Measurements from ENCODE around the gene SRGAP3. TPM values are rescaled to one million over a fixed set of nuclear protein-coding genes. Genes with fewer than 3 reads are reported as not detected.

The SRGAP3 gene
- total RNA-seq, 1 donor, result 2.5 TPM

DNA sequence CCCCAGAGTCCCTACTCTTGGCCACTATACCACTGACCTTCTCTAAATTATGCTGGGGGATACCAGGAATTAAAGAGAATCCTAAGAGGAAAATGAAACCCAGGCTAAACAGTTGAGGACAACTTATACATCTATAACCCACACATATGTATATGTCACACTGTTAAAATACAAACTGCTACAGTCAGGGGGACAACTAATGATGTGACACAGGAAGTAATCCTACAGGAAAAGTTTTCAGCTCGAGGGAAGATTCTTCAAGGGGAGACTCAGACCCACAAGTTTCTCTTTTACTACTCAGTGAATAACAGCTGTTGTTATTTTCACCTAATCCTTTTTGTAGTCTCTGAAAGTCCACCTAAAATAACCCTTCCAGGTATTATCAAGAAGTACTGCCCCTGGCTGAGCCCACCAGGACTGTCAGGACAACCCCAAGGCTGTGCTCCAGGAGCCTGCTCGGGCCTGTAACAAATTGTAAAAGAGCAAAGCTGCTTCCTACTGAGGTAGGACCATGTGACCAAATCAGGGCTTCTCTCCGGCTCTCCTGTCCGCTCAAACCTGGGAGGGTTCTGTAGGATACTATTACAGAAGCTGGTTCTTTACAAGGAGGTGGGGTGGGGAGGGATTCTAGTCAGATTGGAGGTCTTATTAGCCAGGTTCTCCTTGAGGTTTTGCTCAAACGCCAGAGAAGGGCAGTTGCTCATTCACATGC lies 91.6 kb downstream of the SRGAP3 start:
- Histone ChIP-seq H3K4me1 (ENCODE audit: insufficient read depth, low read length) (peaks cover 6% of the 10 kb centered on the region), H3K36me3 (ENCODE audit: insufficient read depth, low read length) (no peaks in the 10 kb centered on the region), H2AFZ (ENCODE audit: low read length) (no peak overlapping the region), H3K27me3 (ENCODE audit: insufficient read depth, low read length) (no peaks in the 10 kb centered on the region), H3K9me3 (ENCODE audit: low read depth, low read length) (no peaks in the 10 kb centered on the region), H3K79me2 (ENCODE audit: insufficient read depth, low read length) (no peaks in the 10 kb centered on the region), H3K4me2 (ENCODE audit: insufficient read depth, low read length) (no peak overlapping the region), H3K27ac (ENCODE audit: low read depth, low read length) (no peak overlapping the region), H3K4me3 (ENCODE audit: insufficient read depth, low read length) (no peak overlapping the region), H4K20me1 (ENCODE audit: insufficient read depth, low read length) (no peaks in the 10 kb centered on the region)
- TF ChIP-seq, protein P1, sequence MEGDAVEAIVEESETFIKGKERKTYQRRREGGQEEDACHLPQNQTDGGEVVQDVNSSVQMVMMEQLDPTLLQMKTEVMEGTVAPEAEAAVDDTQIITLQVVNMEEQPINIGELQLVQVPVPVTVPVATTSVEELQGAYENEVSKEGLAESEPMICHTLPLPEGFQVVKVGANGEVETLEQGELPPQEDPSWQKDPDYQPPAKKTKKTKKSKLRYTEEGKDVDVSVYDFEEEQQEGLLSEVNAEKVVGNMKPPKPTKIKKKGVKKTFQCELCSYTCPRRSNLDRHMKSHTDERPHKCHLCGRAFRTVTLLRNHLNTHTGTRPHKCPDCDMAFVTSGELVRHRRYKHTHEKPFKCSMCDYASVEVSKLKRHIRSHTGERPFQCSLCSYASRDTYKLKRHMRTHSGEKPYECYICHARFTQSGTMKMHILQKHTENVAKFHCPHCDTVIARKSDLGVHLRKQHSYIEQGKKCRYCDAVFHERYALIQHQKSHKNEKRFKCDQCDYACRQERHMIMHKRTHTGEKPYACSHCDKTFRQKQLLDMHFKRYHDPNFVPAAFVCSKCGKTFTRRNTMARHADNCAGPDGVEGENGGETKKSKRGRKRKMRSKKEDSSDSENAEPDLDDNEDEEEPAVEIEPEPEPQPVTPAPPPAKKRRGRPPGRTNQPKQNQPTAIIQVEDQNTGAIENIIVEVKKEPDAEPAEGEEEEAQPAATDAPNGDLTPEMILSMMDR (IDR thresholded peaks at IDR 0.05; ENCODE audit: extremely low read depth, low read depth, low read length), result no peak
- DNase-seq (ENCODE audit: insufficient read length, low spot score, missing footprints), result no peak

DNA sequence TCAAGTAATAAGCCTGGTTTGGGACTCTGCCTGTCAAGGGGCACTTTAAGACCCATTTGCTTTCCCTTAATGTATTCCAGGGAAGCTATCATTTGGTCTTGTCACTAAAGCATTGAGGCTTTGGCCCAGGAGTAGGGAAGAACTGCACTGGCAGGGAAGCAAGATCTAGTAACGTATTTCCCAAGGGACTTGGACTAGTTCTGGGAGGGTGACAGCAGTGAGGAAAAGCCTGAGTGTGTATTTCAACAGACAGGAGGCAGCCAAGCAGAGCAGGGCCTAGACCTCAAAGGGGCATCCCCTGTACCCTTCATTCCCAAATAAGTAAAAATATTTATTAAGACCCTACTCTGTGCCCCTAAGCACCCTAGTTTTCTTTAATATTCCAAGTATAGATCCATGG lies 92.8 kb downstream of the SRGAP3 start:
- peaks cover 6% of the 10 kb centered on the region for H3K4me1 ChIP-seq (ENCODE audit: insufficient read depth, low read length)
- H3K27me3 ChIP-seq (ENCODE audit: insufficient read depth, low read length), result no peaks in the 10 kb centered on the region
- no peaks in the 10 kb centered on the region for H3K79me2 ChIP-seq (ENCODE audit: insufficient read depth, low read length)
- no peaks in the 10 kb centered on the region for H4K20me1 ChIP-seq (ENCODE audit: insufficient read depth, low read length)
- no peak overlapping the region for H3K27ac ChIP-seq (ENCODE audit: low read depth, low read length)
- no peak overlapping the region for H3K4me3 ChIP-seq (ENCODE audit: insufficient read depth, low read length)
- no peak for DNase-seq (ENCODE audit: insufficient read length, low spot score, missing footprints)
- no peaks in the 10 kb centered on the region for H3K36me3 ChIP-seq (ENCODE audit: insufficient read depth, low read length)
- H2AFZ ChIP-seq (ENCODE audit: low read length), result no peak overlapping the region
- H3K9me3 ChIP-seq (ENCODE audit: low read depth, low read length), result no peaks in the 10 kb centered on the region
- no peak overlapping the region for H3K4me2 ChIP-seq (ENCODE audit: insufficient read depth, low read length)
- TF ChIP-seq, protein P1 (IDR thresholded peaks at IDR 0.05; ENCODE audit: extremely low read depth, low read depth, low read length), result no peak

DNA sequence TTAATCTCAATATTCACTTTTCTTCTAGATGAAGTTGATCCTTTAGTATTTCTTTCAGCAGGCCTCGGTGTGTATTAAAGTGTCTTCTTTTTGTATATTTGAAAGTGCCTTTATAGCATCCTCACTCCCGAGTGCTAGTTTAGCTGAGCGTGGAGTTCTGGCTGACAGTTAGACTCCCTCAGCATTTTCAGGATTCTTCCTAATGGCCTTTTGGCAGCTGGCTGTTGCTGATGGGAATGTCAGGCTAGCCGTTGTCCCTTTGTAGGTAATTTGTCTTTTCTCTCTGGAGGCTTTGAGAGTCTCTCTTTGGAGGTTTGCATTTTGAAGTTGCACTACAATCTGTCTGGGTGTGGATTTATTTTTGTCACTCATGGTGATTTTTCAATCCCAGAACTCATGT lies 94.4 kb downstream of the SRGAP3 start:
- no peak overlapping the region for H2AFZ ChIP-seq (ENCODE audit: low read length)
- H3K4me1 ChIP-seq (ENCODE audit: insufficient read depth, low read length), result peaks cover 6% of the 10 kb centered on the region
- no peak overlapping the region for H3K4me2 ChIP-seq (ENCODE audit: insufficient read depth, low read length)
- H3K27me3 ChIP-seq (ENCODE audit: insufficient read depth, low read length), result no peaks in the 10 kb centered on the region
- H3K36me3 ChIP-seq (ENCODE audit: insufficient read depth, low read length), result no peaks in the 10 kb centered on the region
- H3K79me2 ChIP-seq (ENCODE audit: insufficient read depth, low read length), result no peaks in the 10 kb centered on the region
- no peak for DNase-seq (ENCODE audit: insufficient read length, low spot score, missing footprints)
- peaks cover 4% of the 10 kb centered on the region for H3K9me3 ChIP-seq (ENCODE audit: low read depth, low read length)
- no peak overlapping the region for H3K4me3 ChIP-seq (ENCODE audit: insufficient read depth, low read length)
- no peak overlapping the region for H3K27ac ChIP-seq (ENCODE audit: low read depth, low read length)
- TF ChIP-seq, protein P1 (IDR thresholded peaks at IDR 0.05; ENCODE audit: extremely low read depth, low read depth, low read length), result no peak
- no peaks in the 10 kb centered on the region for H4K20me1 ChIP-seq (ENCODE audit: insufficient read depth, low read length)

DNA sequence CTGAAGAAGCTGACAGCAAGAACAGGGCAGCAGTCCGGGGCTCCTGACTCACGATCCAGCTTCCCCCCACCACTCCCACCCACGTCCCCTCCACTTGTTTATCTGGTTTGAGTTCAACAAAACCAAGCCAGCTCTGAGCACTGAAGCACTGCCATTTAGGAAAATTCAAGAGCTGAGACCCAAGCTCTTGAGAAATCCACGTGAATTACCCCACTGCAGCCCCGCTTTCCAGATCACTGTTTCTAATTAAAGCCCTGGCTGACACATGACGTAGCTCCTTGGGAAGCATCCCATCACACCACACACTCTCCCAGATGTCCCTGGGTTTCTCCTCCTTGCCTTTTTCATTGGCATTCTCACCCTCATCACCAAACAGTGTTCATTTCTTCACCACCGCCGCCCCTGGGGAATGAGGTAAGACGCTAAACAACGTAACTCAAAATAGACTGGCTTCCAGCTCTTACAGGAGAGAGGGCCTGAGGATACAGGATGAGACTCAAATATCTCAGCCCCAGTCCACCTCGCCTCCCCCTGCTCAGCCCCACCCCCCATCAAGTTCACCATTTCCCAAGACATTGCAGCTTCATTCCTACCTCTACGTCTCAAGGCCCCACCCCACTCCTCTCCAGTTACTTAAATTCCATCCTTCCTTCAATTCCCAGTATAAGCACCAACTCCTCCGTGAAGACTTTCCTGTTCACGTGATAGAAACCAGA lies 95.4 kb downstream of the SRGAP3 start:
- no peak overlapping the region for H3K4me3 ChIP-seq (ENCODE audit: insufficient read depth, low read length)
- peaks cover 6% of the 10 kb centered on the region for H3K4me1 ChIP-seq (ENCODE audit: insufficient read depth, low read length)
- H3K27ac ChIP-seq (ENCODE audit: low read depth, low read length), result no peak overlapping the region
- H4K20me1 ChIP-seq (ENCODE audit: insufficient read depth, low read length), result no peaks in the 10 kb centered on the region
- no peaks in the 10 kb centered on the region for H3K27me3 ChIP-seq (ENCODE audit: insufficient read depth, low read length)
- peaks cover 4% of the 10 kb centered on the region for H3K9me3 ChIP-seq (ENCODE audit: low read depth, low read length)
- H2AFZ ChIP-seq (ENCODE audit: low read length), result peak overlapping the region; percentile 51
- peak overlapping the region; percentile 48 for H3K4me2 ChIP-seq (ENCODE audit: insufficient read depth, low read length)
- no peak for DNase-seq (ENCODE audit: insufficient read length, low spot score, missing footprints)
- no peaks in the 10 kb centered on the region for H3K79me2 ChIP-seq (ENCODE audit: insufficient read depth, low read length)
- TF ChIP-seq, protein P1 (IDR thresholded peaks at IDR 0.05; ENCODE audit: extremely low read depth, low read depth, low read length), result no peak
- no peaks in the 10 kb centered on the region for H3K36me3 ChIP-seq (ENCODE audit: insufficient read depth, low read length)
